GM21367 (cell line): Measurements from ENCODE around the gene CSTPP1.

Experiments used
- ATAC-seq: cut with Tn5 transposase; IDR thresholded peaks from one replicate; pipeline ENCODE4 v1.9.1; 2021; ENCODE audit not compliant: unreplicated experiment

Gene CSTPP1

DNA sequence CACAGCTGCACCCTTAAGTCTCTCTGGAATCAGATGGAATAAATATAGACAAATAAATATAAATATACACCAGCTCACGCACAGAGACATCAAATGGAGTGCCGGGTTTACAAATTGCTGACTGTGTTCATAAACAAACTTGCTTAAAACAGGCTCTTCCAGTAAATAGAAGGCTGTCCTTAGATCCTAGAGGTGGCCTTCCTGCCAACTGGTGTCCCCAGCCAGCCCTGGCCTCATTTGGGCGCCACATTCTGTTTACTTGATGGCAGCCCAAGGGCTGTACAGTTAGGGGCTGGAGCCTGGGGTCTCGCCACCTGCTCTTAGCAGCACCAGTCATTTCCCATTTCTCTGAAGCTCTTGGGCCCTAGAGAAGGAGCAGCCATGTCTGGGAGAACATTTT lies 219.3 kb downstream of the CSTPP1 start:
- ATAC-seq, result no peak

DNA sequence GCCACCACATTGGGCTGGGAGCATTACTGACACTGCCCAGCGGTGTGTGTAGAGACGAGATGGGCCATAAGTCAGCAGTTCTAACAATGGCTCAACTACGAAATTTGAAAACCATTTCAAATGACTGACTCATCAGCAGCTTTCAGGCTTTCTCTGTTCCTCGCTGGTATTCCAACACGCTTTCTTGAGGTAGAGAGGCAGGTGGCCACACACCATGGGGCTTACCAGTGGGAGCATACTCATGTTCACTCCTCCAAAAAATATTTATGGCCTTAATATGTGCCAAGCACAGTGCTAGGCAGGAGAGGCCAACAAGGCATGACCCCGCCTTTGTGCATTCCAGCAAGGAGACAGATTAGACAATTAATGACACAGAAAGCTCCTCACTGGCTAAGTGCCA lies 219.8 kb downstream of the CSTPP1 start:
- no peak for ATAC-seq

DNA sequence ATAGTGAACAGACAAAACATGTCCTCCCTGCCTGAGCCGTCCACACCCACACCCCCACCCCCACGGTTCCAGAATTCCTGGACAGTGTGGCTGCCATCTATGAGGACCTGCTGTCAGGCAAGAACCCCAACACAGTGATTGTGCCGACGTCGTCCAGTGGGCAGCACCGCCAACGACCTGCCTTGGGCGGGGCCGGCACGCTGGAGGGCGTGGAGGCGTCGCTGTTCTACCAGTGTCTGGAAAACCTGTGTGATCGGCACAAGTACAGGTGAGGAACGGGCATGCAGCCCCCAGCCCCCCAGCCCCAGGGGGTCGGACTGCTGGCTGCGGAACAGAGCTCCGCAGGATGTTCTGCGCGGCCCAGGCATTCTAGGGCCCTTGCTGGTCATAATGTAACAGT lies 220.4 kb downstream of the CSTPP1 start:
- no peak for ATAC-seq

DNA sequence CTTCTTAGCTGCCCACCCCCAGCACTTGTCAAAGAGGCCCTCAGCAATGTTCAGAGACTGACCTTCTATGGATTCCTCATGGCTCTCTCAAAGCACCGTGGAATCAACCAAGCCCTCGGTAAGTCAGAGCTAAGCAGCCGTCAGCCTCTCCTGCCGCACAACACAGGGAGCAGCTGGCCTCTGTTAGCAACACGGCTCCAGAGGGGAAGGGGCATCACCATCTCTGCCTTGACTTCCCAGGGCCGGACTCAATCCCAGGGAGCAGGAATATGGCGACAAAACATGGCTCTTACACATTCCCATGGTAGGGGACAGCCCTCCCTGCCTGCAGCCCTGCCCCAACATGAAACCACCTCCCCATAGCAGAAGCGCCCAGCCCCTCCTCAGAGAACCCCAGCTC lies 221.2 kb downstream of the CSTPP1 start:
- ATAC-seq, result no peak

DNA sequence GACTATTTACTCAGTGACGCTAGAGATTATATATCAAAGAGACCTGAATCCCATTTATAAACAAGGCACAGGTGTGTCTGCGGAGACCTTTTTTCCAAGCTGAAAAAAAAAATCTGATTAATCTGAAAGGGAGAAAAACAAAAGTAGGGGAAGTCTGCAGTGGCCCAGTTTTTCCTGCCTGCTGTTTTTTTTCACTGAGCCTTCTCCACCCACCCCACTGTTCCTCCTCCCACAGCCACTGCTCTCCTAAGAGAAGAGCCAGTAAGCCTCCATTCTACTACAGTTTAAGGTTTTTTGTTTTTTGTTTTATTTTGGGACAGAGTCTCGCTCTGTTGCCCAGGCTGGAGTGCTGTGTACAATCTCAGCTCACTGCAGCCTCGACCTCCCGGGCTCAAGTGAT lies 221.7 kb downstream of the CSTPP1 start:
- no peak for ATAC-seq

DNA sequence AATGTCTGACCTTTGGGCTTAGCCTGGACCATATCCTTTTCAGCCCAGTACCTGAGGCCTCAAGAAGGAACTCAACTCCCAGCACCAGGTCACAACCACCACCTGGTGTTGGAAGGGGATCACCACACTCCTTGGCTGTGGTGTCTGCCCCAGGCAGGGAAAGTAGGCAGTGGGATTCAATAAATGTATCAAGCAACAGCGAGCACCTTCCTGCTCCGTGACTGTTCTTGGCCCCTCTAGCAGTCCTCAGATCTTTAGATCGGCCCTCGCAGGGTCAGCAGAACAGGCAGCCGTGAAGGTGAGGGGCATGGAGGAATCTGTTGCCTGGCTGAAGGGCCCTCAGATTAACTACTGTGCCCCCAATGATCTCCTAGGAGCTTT lies 224.2 kb downstream of the CSTPP1 start:
- no peak for ATAC-seq

DNA sequence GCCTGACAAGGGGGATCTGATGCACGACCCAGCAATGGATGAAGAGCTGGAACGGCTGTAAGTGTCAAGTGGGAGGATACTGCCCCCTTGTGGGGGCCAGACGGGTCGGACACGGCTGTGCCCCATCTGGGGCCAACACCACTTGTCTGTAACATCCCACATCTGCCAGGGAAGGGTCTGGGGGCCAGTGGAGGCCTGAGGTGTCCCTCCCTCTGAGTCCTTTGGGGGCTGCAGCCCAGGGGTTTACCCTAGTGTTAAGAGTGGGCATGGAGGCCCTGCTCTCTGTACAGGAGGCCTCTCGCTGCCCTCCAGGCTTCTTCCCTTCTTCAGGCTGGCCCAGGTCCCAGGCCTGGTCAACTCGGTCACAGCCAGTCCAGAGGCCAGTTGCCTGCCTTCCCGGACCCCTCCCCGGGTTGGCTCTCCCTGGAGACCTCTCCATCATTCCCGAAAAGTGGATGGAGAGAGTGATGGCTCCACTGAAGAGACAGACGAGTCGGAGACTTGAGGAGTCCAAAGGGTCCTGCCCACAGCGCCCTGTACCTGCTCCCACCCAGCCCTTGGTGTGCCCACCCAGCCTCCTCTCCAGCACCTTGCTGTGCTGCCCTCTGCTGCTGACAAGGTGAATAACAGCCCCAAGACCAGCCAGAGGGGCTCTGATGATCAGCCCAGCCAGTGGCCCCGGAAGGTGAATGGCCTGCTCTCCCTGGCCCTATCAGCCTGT lies 224.7 kb downstream of the CSTPP1 start:
- no peak for ATAC-seq

DNA sequence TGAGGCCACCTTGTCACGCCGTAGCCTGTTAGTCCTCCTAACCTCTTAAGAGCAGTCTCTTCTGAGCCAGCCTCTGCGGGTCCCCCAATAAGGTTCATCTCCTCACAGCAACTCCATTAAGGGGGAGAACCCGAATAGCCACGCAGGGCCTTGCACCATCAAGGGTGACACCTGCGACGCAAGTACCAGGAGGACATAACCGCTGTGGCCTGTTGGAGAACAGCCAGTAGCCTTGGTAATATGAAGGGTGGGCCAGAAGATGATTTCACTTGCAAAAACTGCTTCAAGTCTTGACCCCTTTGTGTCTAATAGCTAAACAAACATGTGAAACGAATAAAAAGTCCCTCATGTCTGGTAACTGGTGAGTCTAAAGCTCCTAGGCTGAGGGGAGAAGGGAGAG lies 225.3 kb downstream of the CSTPP1 start:
- no peak for ATAC-seq

DNA sequence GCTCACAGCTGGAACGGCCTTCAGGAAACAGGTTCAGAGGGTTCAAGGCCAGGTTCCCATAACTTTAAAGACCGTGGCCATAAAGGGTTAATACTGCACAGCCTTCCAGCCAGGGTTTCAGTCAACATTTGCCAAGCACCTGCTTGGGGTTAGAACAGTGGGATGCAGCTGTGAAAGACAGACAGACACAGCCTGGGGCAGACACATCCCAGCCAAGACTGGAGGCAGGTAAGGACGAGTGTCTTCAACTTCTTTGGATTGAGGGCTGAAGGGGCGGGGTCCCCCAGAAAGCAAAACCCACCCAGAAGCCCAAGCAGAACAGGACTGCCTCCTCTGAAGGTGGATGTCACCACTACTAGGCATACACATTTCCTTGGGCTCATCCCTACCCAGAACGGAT lies 225.9 kb downstream of the CSTPP1 start:
- no peak for ATAC-seq

DNA sequence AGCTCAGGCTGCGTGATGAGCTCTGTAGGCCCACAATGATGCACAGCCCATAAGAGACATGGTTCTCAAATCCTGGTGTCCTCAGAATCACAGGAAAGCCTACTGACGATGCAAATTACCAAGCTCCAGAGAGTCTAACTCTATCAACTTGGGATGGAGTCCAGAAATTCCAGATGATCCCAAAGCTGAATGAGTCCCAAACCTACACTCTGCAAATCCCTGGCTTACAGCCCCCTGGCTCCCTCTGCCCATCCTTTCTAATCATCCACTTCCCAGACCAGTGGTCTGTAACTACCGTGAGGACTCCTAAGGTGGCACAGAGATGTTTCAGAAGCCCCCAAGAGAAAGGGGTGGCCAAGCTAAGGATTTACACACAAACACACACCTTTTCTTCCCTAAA lies 226.6 kb downstream of the CSTPP1 start:
- no peak for ATAC-seq

DNA sequence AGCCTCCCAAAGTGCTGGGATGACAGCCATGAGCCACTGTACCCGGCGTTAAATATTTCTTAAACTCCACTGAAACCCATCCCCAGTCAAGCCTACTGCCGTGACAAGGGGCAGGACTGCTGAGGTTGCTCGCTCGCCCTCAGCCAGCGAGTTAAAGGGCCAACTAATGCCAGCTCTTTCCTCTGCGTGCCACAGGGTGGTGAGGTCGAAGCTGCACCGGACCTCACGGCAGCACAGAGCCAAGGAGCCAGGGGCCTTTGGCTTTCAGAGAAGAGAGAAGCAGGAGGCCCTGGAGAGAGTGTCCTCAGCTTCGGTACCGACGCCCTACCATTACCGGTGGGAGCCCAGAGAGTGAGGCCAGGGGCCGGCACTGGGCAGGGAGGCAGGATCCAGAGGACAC lies 227.3 kb downstream of the CSTPP1 start:
- no peak for ATAC-seq

DNA sequence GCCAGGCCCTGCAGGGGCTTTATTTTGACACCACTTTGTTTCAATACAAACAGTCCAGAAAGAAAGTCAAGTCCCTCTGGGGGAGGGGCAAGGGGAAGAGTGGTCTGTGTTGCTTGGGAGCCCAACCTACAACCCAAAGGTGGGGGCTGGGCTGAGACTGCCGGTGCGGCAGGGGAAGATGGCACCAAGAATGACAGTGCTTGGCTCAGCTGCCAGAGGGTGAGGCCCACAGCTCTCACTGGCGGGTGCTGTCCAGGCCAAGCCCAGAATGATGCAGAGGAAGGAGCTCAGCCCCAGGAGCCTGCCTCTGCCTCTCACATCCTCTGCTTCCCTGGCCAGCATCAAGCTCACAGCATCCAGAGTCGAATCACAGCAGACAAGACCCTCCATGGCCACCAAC lies 227.8 kb downstream of the CSTPP1 start:
- ATAC-seq, result no peak

DNA sequence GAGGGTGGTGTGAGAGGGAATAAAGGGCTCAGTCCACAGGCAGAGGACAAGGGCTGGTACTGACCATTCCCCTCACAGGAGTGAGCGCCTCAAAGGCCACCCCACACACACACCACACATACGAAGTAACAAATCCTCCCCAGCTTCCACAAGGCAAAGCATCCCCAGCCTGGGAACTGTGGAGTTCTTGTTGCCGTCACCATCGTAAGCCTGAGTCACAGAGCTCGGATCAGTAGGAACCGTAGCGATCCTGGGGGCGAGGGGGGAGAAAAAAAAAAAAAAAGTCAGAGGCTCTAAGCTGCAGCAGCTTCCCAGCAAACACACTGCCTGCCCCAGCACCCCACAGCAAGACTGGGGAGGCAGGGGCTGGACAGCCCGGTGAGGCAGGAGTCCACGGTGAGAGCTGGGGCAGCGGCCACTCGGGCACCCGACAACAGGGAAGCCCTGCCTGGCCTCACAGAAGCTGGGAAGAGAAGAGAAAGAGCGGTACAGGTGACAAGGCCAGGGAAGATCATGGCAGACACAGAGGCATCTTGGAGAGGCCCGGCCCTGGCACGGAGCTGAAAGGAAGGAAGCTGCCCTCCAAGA lies 228.8 kb downstream of the CSTPP1 start:
- no peak for ATAC-seq

DNA sequence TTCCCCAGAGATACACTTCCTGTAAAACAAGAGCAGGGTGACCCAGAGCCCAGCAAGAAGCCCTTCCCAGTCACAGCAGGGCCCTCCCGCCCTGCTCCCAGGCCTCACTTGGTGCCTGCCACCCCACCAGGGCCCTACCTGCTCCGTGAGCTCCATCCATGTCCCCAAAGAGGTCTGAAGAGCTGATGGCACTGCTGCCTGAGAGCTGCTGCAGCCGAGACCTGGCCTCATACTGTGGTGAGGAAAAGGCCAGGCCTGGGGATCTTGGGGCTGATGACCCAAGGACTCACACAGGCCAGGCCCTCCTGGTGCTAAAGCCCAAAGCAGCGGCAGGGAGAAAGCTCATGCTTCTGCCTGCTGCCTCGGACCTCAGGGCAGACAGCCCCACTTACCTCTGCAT lies 229.8 kb downstream of the CSTPP1 start:
- no peak for ATAC-seq

DNA sequence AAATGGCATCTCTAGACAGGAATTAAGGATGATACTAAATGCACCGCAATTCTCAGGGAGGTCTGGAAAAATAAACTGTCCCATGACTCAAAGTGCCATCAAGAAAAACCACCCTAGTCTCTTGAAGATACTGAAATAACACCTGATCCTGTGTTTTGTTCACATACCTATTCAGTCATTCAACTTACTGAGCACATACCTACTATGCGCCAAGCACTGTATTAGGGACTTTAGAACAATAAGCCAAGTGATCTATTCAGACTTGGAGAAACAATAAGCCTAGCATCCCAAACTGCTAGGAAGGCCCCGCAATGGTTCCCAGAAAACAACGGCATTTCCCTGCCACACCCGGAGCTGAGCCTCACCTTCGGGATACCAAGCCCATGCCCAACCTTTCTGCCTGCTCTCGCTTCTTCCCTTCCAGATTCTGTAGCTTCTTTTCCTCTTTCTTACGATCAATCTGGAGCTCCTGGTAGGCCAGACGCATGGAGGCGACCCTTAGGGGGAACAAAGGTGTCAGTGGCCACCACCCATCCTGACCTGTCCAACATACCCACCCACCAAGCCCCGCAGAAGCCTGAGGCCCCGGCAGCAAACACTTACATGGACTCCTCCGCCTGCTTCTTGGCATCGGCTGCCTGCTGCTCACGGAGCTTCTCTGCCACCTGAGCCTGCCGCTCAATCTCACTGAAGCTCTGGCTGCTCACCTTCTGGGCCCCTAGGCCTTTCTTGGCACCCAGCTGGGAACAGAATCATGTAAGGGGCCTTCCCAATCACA lies 234.7 kb downstream of the CSTPP1 start:
- ATAC-seq, result no peak

DNA sequence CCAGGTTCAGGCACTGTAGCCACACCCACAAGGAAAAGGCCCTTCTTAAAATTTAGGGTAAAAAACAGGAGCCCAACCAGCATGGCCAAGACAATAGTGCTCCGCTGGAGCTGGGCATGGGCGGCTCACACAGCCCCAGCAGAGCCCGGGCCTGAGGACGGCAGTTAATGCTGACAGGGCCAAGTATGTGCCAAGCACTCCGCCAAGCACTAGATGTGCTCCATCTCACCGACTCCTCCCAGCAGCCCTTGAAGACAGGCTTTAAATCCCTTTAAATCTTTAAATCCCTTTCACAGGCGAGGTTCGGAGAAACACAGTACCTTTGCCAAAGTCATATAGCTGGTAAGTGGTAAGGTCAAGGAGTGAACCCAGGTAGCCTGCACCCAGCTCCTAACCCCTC lies 235.3 kb downstream of the CSTPP1 start:
- no peak for ATAC-seq

DNA sequence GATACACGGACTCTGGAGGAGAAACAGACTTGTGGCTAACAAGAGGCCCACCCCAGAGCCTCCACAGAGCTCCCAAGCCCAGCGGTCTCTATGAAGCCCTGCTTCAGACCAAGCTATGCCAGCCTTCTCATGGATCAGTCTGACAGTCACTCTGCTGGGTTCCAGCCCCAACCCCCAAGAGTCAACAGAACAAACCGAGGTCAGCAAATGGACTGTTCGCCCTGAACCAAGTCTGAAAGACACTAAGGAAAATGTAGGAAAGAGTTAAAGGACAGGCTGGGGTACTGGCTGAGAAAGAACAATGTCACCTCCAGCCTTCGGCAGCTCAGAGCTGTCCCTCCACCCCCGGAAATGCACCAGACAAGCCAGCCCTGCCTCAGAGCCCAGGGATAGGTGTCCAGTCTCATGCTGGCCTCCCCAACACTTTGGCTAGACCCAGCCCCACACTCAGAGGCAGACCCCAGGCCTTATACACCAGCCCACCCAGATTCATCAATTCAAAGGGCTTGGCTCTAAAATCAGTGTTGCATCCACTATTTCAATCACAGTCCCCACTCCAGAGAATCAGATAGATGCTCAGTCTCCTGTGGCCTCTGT lies 236.3 kb downstream of the CSTPP1 start:
- no peak for ATAC-seq

DNA sequence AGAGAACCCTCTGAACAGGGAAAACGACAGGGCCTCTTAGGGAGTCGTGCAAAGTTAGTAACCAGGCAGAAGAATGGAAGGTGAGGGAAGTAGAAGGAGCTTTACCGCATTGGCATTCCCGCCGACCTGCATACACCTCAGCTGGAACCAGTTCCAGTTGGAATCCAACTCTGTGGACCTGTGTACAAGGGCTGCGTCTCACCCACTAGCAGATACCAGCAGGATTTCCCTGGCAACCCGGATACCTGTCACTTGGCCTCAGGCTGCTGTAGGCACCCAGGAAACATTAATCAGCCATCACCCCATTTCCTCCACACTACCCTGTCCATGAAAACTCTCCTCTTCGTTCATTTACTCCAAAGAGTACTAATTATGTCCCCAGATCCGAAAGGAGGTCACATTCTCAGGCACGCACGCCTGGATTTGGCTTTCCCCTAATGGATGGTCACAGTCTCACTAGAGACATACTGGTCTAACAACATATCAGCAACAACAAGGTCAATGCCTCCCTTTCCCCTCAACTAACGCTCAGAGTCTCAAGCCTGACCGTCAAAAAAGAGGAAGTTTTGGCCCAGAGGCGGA lies 239.3 kb downstream of the CSTPP1 start:
- no peak for ATAC-seq

DNA sequence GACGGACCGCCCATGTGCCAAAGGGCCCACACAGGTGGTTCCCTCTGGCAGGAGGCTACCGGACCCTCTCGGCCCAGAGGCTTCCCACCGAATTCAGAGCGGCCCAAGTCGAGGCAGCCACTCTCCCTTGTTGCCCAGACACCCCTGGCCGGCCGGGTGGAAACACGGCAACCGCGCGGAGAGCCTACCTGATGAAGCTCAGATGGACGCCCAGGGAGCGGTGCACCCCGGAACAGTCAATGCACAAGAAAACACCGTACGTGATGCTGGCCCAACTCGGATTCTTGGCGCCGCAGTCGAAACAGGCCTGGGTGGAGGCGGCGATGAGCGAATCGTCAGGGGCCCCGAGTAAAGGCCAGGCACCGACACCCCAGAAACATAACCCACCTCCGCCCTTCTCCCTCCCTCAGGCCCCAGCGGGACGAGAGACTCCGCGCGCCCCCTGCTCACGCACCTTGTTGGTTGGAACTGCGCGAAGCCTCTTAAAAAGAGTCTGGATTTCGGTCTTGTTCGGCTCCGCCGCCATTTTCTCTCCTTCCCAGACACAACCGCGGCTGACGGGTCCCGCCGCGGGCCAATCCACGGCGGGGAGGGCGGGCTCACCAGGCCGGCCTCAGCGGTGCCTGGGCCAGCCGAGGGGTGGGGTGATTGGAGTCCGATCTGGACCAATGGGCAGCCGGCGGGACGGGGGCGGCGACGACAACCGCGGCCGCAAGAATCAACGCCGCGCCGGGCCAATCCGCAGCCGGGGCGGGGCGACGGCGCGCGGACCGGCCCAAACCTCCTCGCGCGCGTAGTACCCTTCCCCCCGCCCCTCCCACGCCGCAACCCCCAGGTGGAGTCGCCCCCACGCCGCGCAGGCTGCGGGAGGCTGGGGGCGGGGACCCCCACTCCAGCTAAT lies 240.0 kb downstream of the CSTPP1 start, which contains the start of gene ARFGAP2:
Gene ARFGAP2 (minus strand): TSS at position 552 of the 901 bp plus-strand sequence. CDS start 26 bp downstream, at position 526.
- peak; percentile 81 for ATAC-seq

DNA sequence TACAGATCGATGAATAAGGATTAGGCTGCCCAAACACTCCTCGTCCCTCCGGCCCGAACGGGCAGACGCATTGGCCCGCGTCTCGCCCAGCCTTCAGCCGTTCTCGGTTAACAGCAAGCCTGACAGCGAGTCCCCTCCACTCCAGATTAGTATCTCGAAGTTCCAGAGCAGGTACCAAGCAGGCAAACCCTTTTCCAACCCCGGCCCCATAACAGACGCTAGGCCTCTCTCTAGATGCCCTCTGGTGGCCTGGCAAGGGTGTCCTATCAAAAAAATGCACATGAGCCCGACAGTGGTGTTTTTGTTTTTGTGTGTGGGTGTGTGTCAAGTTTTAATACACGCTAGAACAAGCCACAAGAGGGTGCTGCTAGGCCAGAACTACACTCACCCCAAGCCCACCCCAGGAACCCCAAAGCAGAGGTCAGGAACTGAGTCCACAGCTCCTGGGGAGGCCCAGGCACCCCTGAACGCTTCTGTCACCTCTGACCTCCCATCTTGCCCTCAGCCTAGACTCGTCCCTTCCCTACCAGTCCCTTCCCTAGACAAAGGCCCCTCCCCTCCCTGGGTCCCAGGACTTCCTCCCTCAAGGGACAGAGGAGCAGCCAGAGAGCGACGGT lies 240.8 kb downstream of the CSTPP1 start:
- peak; percentile 44 for ATAC-seq
